ENCODE data around the gene ANKRD31. TPM values are rescaled to one million over a fixed set of nuclear protein-coding genes. Genes with fewer than 3 reads are reported as not detected.
A peak's percentile ranks its signal among the peaks of the same experiment; 100 is the strongest.

The ANKRD31 gene
- total and polyA plus RNA-seq, 7 donors = 0.01 to 0.11 (median 0.06) TPM; not detected in 2

GRCh38 chr5:75044406-75044805 lies 192.3 kb downstream of the ANKRD31 start:
- ATAC-seq = peak in 1 of 4 donors; percentile 90
- H3K4me3 ChIP-seq = no peak overlapping the region
- intact Hi-C loops (cut with DNase I) = loop anchor here (10.0 kb wide), 1 partner anchor 220 kb away; no protein-coding TSS in a partner anchor
- no peaks in the 10 kb centered on the region for H3K27me3 ChIP-seq (ENCODE audit: insufficient read depth in 3 of 3, low read length in 2 of 3)
- WGBS, 3 donors = 65 to 70% (median 66%) methylated on average over 7 of the region's 7 CpGs
- peaks cover 1% of the 10 kb centered on the region for H3K4me1 ChIP-seq
- H3K27ac ChIP-seq = no peak overlapping the region
- H3K9me3 ChIP-seq = no peaks in the 10 kb centered on the region
- peaks cover 0 to 17% of the 10 kb centered on the region in 2 donors for H3K36me3 ChIP-seq (ENCODE audit: insufficient read depth in 1 of 2, low read depth in 1 of 2)
- TF ChIP-seq CTCF (IDR thresholded peaks at IDR 0.05) = no peak
- DNase-seq = peak in 1 of 2 donors; percentile 22

GRCh38 chr5:75043633-75044264 lies 192.9 kb downstream of the ANKRD31 start:
- TF ChIP-seq CTCF (IDR thresholded peaks at IDR 0.05) = no peak
- Histone ChIP-seq H3K4me1 (no peaks in the 10 kb centered on the region), H3K27me3 (ENCODE audit: insufficient read depth in 3 of 3, low read length in 2 of 3) (no peaks in the 10 kb centered on the region), H3K9me3 (no peaks in the 10 kb centered on the region), H3K27ac (no peak overlapping the region), H3K4me3 (no peak overlapping the region), H3K36me3 (ENCODE audit: insufficient read depth in 1 of 2, low read depth in 1 of 2) (peaks cover 0 to 17% of the 10 kb centered on the region in 2 donors)
- ATAC-seq = no peak
- DNase-seq = no peak
- intact Hi-C loops (cut with DNase I) = loop anchor here (10.0 kb wide), 1 partner anchor 221 kb away; no protein-coding TSS in a partner anchor
- WGBS, 3 donors = 87 to 94% (median 89%) methylated on average over 7 of the region's 7 CpGs

GRCh38 chr5:75042522-75042921 lies 194.2 kb downstream of the ANKRD31 start:
- Histone ChIP-seq H3K9me3 (no peaks in the 10 kb centered on the region), H3K4me3 (no peak overlapping the region), H3K27ac (no peak overlapping the region), H3K27me3 (ENCODE audit: insufficient read depth in 3 of 3, low read length in 2 of 3) (no peaks in the 10 kb centered on the region), H3K4me1 (no peaks in the 10 kb centered on the region), H3K36me3 (ENCODE audit: insufficient read depth in 1 of 2, low read depth in 1 of 2) (peaks cover 0 to 17% of the 10 kb centered on the region in 2 donors)
- intact Hi-C loops (cut with DNase I) = loop anchor here (10.0 kb wide), 1 partner anchor 222 kb away; no protein-coding TSS in a partner anchor
- 46 to 85% (median 70%) methylated on average over 1 of the region's 1 CpG for WGBS, 3 donors
- DNase-seq = no peak
- TF ChIP-seq CTCF (IDR thresholded peaks at IDR 0.05) = no peak
- no peak for ATAC-seq

GRCh38 chr5:75040973-75041372 lies 195.7 kb downstream of the ANKRD31 start:
- H3K4me1 ChIP-seq = no peaks in the 10 kb centered on the region
- DNase-seq (no peak), ATAC-seq (no peak)
- no peak for TF ChIP-seq CTCF (IDR thresholded peaks at IDR 0.05)
- WGBS, 3 donors = 46 to 68% (median 67%) methylated on average over 4 of the region's 4 CpGs
- H3K36me3 ChIP-seq (ENCODE audit: insufficient read depth in 1 of 2, low read depth in 1 of 2) = peaks cover 0 to 8% of the 10 kb centered on the region in 2 donors
- intact Hi-C loops (cut with DNase I) = loop anchor here (10.0 kb wide), 1 partner anchor 224 kb away; no protein-coding TSS in a partner anchor
- no peak overlapping the region for H3K4me3 ChIP-seq
- no peak overlapping the region for H3K27ac ChIP-seq
- no peaks in the 10 kb centered on the region for H3K9me3 ChIP-seq
- no peaks in the 10 kb centered on the region for H3K27me3 ChIP-seq (ENCODE audit: insufficient read depth in 3 of 3, low read length in 2 of 3)
